OCI-LY7 (cell line): ENCODE data around the gene STRA8. TPM values are rescaled to one million over a fixed set of nuclear protein-coding genes. Genes with fewer than 3 reads are reported as not detected.

Experiments used
- BruUV-seq: library from RNA; stranded (reverse); fragments of 400-500 nt; replicated peaks from 2 replicates; lab custom pipeline; 2021; lab: Mats Ljungman, UMichigan
- CTCF ChIA-PET: fragments of 300-600 bp; sonication (Branson Sonifier 250); formaldehyde crosslinking; loops from one replicate; lab custom pipeline; 2022; ENCODE audit warnings: antibody characterized with exemption; ENCODE audit not compliant: unreplicated experiment; lab: Charles Lee
- POLR2A ChIA-PET: fragments of 300-600 bp; sonication (Branson Sonifier 250); formaldehyde crosslinking; loops from one replicate; lab custom pipeline; 2022; ENCODE audit warnings: antibody characterized with exemption; lab: Charles Lee
- DNase-seq: peaks from one replicate; pipeline ENCODE4 v3.0.0-alpha.2; 2015; ENCODE audit warnings: low spot score
- H2AFZ ChIP-seq: fragments of 200-600 bp; sonication (generic), shearing (Covaris generic); 2 replicates; pipeline ENCODE4 v1.6.1; 2014; ENCODE audit warnings: mild to moderate bottlenecking, antibody characterized with exemption, low read length, moderate library complexity
- H3K27ac ChIP-seq: fragments of 200-600 bp; sonication (generic); 2 replicates; pipeline ENCODE4 v1.5.1; 2014; ENCODE audit warnings: mixed run types, low read depth, mild to moderate bottlenecking, moderate library complexity, low read length, inconsistent platforms; ENCODE audit not compliant: poor library complexity, severe bottlenecking
- H3K36me3 ChIP-seq: fragments of 200-600 bp; sonication (generic); 2 replicates; pipeline ENCODE4 v1.6.1; 2014; ENCODE audit warnings: mild to moderate bottlenecking, antibody characterized with exemption, low read length, moderate library complexity, mixed read lengths; ENCODE audit not compliant: insufficient read depth
- H3K4me1 ChIP-seq: fragments of 200-600 bp; sonication (generic); 2 replicates; pipeline ENCODE4 v1.5.1; 2014; ENCODE audit warnings: mild to moderate bottlenecking, low read length; ENCODE audit not compliant: insufficient read depth, poor library complexity, severe bottlenecking
- H3K4me2 ChIP-seq: fragments of 200-600 bp; sonication (generic); 2 replicates; pipeline ENCODE4 v1.6.1; 2014; ENCODE audit warnings: mild to moderate bottlenecking, low read length
- H3K4me3 ChIP-seq: fragments of 200-600 bp; sonication (generic); 2 replicates; pipeline ENCODE4 v1.5.1; 2014; ENCODE audit warnings: mild to moderate bottlenecking, low read depth, low read length; ENCODE audit not compliant: poor library complexity, severe bottlenecking
- H3K79me2 ChIP-seq: fragments of 200-600 bp; sonication (generic); 2 replicates; pipeline ENCODE4 v1.6.1; 2016; ENCODE audit warnings: low read depth, mild to moderate bottlenecking, low read length, moderate library complexity, mixed read lengths; ENCODE audit not compliant: insufficient read depth
- H3K9me2 ChIP-seq: fragments of 200-600 bp; sonication (generic); 2 replicates; pipeline ENCODE4 v1.6.1; 2016; ENCODE audit warnings: mild to moderate bottlenecking, low read length, mixed read lengths; ENCODE audit not compliant: insufficient read depth
- H3K9me3 ChIP-seq: fragments of 200-600 bp; sonication (generic); 2 replicates; pipeline ENCODE4 v1.6.1; 2014; ENCODE audit warnings: mild to moderate bottlenecking, mixed run types, low read length, mixed read lengths
- H4K20me1 ChIP-seq: fragments of 200-600 bp; sonication (generic); 2 replicates; pipeline ENCODE4 v1.6.1; 2014; ENCODE audit warnings: mild to moderate bottlenecking, antibody characterized with exemption, low read length, moderate library complexity, mixed read lengths; ENCODE audit not compliant: insufficient read depth
- CTCF ChIP-seq: fragments of 200-600 bp; sonication (generic); conservative IDR thresholded peaks from 2 replicates; pipeline ENCODE4 v1.5.1; 2014; ENCODE audit warnings: mild to moderate bottlenecking, antibody characterized with exemption, low read length, moderate library complexity, mixed read lengths
- EZH2phosphoT487 ChIP-seq: fragments of 200-600 bp; sonication (generic); IDR thresholded peaks from 2 replicates; pipeline ENCODE4 v1.6.1; 2018; ENCODE audit warnings: low read depth, borderline replicate concordance, mild to moderate bottlenecking, mixed run types, antibody characterized with exemption, low read length, moderate library complexity, mixed read lengths
- intact Hi-C: fragments of 100-400 bp; cut with micrococcal nuclease; formaldehyde crosslinking; loops from one replicate; pipeline ENCODE4 v1.10.0; 2022; ENCODE audit not compliant: unreplicated experiment
- total RNA-seq, 2 experiments: library from RNA; depleted of rRNA in 1 of 2; stranded (reverse); fragments of >200 nt in 1 of 2; shearing (Covaris generic) in 1 of 2; gene quantifications; 2 replicates each; pipeline ENCODE4 v1.2.3, GENCODE V29; 2014 to 2022

Gene STRA8
- total RNA-seq, 2 experiments from 2014 or later = not detected

GRCh38 chr7:135260470-135260869 lies 26.8 kb downstream of the STRA8 start:
- H3K4me2 ChIP-seq = no peak overlapping the region
- ChIA-PET POLR2A (interaction anchor here (1.4 kb wide), 1 partner anchor 25 kb away, joined by 3 read pairs; no protein-coding TSS in a partner anchor), CTCF (interaction anchor here (0.6 to 1.0 kb wide), 2 partner anchors 14 to 15 kb away, joined by 3 read pairs; no protein-coding TSS in a partner anchor)
- H3K4me3 ChIP-seq = no peak overlapping the region
- H3K79me2 ChIP-seq = no peaks in the 10 kb centered on the region
- H3K4me1 ChIP-seq = no peaks in the 10 kb centered on the region
- H3K36me3 ChIP-seq = no peaks in the 10 kb centered on the region
- no peaks in the 10 kb centered on the region for H3K9me3 ChIP-seq
- DNase-seq = no peak
- BruUV-seq = no TSS peak
- H3K9me2 ChIP-seq = no peaks in the 10 kb centered on the region
- no peak overlapping the region for H3K27ac ChIP-seq
- TF ChIP-seq CTCF (no peak), EZH2phosphoT487 (no peak)
- no peak overlapping the region for H2AFZ ChIP-seq
- H4K20me1 ChIP-seq = no peaks in the 10 kb centered on the region
- intact Hi-C loops = no loop called here

- Histone ChIP-seq H2AFZ (no peak overlapping the region), H3K4me3 (no peak overlapping the region), H3K9me2 (no peaks in the 10 kb centered on the region), H3K27ac (no peak overlapping the region), H3K4me1 (no peaks in the 10 kb centered on the region), H4K20me1 (no peaks in the 10 kb centered on the region), H3K79me2 (no peaks in the 10 kb centered on the region), H3K9me3 (no peaks in the 10 kb centered on the region), H3K36me3 (no peaks in the 10 kb centered on the region), H3K4me2 (no peak overlapping the region)
- intact Hi-C loops = no loop called here
- no peak for TF ChIP-seq EZH2phosphoT487
- no peak for TF ChIP-seq CTCF
- ChIA-PET CTCF (interaction anchor here (0.6 to 1.0 kb wide), 2 partner anchors 13 to 14 kb away, joined by 3 read pairs; no protein-coding TSS in a partner anchor), POLR2A (interaction anchor here (0.6 to 1.4 kb wide), 2 partner anchors 26 to 921 kb away, joined by 3 read pairs; no protein-coding TSS in a partner anchor)
- no TSS peak for BruUV-seq
- DNase-seq = no peak
Observed at GRCh38 chr7:135260930-135261721, 27.5 kb downstream of the STRA8 start.
